RPMI8226 (cell line): ENCODE results near the gene RABL6.
"Not testable (repeated sequence)": the region's sequence is repeated elsewhere in the genome, so short reads cannot be mapped to it uniquely, and the experiment has no call there.

ENCODE experiments used
- DNase-seq: peaks from one replicate; pipeline ENCODE4 v3.0.0-alpha.2; 2015

RABL6 gene

DNA sequence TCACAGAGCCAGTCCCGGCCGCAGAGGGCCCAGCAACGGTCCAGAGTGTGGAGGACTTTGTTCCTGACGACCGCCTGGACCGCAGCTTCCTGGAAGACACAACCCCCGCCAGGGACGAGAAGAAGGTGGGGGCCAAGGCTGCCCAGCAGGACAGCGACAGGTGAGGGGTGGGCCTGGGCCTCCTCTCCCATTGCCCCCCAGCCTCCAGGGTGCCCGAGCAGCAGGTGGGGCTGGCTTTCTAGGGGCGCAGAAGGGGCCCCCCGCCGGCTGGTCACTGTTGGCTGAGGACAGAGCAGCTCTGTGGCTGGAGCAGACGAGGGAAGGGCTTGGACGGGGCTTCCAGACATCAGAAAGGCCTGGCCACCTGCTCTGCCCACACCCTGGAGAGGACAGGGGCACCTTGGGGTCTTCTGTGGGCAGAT is 30.1 kb downstream of the RABL6 start:
- DNase-seq = not testable (repeated sequence)

DNA sequence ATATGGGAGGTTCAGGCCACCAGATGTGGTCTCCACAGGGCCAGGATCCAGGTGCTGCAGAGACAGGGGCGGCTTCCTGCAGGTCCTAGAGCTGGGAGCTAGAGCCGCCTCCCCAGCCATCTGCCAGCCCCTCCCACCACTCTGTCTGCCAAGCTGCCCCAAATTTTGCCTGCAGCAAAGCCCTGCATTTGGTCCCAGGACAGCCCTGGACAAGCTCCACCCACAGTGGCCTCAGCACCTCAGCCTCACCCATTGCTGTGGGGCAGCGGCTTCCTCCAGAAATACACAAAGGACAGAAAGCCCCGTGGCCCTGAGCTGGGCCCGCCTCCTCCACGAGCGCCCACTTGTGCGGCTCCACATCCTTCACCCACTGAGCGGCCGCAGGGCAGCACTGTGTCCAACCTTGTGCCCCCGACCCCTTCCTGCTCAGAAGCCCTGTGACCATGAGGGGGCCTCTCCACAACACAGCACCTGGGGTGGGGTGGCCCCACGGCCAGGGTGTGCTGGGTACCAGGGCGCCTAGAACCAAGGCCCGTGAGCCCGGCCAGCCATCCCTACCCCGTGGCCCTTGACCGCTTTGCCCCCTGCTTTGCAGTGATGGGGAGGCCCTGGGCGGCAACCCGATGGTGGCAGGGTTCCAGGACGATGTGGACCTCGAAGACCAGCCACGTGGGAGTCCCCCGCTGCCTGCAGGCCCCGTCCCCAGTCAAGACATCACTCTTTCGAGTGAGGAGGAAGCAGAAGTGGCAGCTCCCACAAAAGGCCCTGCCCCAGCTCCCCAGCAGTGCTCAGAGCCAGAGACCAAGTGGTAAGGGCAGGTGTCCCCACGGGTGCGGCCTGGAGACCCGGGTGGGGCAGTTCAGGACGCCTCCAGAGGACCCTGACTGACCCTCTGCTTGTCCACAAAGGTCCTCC is 30.8 kb downstream of the RABL6 start:
- no peak for DNase-seq

GRCh38 chr9:136839229-136840139 is 31.7 kb downstream of the RABL6 start:
- DNase-seq = no peak

- no peak for DNase-seq
Measured at GRCh38 chr9:136840140-136840876, 32.6 kb downstream of the RABL6 start.

DNA sequence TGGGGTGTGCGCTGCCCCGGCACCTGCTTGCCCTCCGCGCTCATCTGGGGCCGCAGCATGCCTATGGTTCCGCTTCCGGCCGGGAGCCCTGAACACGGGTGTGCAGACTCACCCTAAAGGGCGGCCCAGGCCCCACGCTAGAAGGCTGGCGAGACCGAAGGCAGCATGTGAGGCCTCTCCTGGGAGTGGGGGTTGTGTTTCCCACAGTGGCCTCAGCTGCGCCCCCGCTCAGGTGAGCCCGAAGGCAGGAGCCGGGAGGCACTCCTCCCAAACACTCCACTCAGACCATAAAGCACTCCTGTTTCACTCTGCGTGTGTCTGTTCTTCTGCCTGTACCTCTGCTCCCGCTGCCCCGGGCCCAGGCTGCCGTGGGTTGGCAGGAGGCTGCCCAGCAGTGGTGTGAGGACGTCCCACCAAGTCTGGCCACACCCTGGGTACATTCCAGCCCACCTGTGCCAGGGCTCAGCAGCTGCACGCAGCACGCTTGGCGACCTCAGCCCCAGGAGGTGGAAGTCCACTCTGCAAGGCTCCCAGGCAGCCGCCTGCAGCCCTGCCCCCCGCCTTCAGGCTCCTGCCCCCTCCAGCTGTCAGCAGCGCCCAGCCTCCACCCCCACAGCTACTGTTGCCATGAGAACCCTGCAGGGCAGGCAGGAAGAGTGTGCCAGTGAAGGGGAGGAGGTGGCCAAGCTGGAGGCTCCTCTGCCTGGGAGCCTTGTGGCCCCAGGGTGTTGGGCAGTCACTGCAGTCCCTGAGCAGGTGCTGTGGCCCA is 33.3 kb downstream of the RABL6 start:
- DNase-seq = peak; percentile 93

DNA sequence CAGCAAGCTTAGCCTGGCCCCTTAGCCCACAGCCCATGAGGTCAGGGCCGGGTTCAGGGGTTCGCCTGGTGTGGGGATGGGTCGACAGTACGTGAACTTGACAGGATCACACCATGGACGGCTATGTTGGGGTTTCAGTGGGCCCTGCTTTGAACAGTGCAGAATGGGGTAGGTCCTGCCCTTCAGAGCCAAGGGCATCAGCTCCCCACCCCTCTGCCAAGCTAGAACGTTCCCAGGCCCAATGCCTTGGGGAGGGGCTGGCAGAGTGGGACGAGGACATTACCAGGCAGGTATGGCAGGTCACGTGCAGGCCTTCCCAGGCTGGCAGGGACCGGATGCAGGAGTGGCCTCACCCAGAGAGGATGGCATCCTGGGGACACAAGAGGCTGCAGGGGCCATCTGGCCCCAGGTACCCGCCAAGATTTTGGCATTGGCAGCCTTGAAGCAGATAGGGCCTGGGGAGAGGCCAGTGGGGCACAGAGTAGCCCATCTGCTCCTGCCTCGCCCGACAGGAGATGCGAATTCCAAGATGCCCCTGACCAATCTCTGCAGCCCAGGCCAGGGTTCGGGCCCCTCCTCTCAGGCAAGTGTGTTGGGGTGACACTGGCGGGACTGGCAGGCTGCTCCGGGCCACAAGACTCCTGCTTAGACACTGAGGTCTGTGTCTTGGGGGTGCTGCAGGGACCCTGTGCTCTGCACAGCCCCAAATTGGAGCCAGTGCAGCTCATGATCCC is 34.1 kb downstream of the RABL6 start:
- not testable (repeated sequence) for DNase-seq

DNA sequence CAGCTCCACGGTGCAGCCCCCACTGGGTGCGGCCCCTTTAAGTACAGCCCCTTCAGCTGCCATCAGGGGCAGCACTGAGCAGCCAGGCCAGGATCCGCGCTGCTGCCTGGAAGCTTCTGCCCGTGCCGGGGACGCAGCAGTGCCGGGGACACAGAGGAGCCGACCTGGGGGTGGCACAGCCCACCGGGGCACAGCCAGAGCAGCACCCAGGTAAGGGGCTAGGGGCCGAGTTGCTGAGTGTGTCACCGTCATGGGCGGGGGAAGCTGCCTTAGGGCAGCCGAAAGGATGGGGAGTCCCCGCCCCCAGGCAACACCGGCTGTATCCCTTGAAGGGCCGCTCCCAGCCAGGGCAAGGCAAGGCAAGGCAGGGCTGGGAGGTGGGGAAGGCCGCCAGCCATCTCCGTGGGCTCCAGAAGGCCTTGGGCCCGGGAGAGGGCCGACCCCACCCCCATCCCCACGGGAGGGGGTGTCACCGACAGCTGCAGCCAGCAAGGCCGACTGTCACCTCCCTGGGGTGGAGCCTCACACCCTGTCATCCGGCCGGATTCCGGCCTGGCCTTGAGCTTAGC is 34.7 kb downstream of the RABL6 start, which contains the start of gene AJM1:
Gene AJM1 (plus strand): TSS at position 99 of the 569 bp plus-strand sequence. CDS start 1,937 bp downstream, outside the sequence.
- DNase-seq = peak; percentile 90

DNA sequence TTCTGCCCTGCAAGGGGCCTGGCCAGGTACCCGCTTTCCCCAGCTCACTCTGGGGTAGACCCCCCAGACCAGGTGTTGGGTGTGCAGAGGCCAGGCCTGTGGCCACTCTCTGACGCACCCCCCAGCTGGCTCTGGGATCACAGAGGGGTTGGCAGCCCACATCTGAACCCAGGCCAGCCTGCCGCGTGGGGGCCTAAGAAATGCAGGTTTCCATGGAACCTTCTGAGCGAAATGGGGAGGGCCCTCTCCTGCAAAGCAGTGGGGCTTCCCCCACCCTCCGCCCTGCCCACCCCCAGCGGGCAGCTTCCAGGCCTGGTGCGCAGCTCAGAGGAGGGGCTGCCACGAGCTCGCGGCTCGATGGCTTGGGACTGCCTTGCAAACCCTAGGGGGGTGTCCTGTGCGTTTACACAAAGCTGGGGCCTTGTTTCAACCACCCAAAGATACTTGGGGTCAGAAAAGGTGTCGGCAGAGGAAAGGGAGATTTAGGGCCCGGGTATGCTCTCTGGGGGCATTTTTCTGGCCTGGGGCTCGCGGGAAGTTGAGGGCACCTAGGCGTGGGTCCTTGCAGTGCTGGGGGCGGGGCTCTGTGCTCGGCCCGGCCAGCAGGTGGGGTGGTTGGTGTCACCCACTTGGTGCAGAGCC is 35.5 kb downstream of the RABL6 start:
- peak; percentile 40 for DNase-seq

- DNase-seq = peak; percentile 59
Measured at GRCh38 chr9:136843801-136844740, 36.3 kb downstream of the RABL6 start.

GRCh38 chr9:136844761-136845464 is 37.2 kb downstream of the RABL6 start:
- no peak for DNase-seq

DNA sequence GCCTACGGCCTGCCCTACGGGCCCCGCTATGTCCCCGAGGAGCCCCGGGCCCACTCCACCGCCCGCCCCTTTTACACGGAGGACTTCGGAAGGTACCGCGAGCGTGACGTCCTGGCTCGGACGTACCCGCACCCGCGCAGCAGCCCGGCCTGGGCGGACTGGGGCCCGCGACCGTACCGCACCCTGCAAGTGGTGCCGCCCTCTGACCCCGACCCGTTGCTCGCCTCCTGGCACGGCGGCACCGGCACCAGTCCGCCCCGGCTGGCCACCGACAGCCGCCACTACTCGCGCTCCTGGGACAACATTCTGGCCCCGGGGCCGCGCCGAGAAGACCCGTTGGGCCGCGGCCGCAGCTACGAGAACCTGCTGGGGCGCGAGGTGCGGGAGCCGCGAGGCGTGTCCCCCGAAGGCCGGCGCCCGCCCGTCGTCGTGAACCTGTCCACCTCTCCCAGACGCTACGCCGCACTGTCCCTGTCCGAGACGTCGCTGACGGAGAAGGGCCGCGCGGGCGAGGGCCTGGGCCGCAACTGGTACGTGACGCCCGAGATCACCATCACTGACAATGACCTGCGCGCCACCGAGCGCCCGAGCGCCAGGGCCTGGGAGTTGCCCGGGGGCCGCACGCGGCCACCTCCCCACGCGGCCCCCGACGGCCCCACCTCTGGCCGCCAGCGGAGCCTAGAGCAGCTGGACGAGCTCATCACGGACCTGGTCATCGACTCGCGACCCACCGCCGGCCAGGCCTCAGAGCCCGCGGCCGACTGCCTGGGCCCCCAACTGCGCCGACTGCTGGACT is 37.9 kb downstream of the RABL6 start:
- DNase-seq = no peak

- DNase-seq = no peak
Measured at GRCh38 chr9:136846376-136847087, 38.8 kb downstream of the RABL6 start.

DNA sequence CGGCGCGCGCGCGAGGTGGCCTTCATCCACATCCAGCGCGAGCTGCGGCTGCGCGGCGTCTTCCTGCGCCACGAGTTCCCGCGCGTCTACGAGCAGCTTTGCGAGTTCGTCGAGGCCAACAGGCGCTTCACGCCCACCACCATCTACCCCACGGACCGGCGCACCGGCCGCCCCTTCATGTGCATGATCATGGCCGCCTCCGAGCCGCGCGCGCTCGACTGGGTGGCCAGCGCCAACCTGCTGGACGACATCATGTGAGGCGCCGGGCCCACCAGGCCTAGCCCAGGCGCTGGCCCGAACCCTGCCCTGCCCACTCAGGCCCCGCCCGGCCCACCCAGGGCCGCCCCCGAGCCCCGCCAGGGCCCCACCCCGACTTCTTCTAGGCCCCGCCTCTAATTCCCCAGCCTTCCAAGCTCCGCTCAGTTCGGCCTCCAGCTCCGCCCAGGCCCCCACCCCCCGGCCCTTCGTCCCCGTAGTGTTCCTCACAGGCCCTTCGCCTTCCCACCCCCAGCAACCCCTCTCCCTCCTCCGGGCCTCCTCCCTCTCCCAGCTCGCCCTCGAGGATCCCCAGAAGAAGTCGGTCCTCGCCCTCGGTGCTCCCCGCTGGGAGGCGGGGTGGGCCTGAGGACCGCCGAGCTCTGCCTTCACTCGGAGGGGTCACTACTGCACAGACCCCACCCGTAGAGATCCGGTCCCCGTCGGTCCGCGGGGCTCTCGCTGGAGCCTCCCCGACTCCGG is 39.5 kb downstream of the RABL6 start:
- DNase-seq = peak; percentile 50

DNA sequence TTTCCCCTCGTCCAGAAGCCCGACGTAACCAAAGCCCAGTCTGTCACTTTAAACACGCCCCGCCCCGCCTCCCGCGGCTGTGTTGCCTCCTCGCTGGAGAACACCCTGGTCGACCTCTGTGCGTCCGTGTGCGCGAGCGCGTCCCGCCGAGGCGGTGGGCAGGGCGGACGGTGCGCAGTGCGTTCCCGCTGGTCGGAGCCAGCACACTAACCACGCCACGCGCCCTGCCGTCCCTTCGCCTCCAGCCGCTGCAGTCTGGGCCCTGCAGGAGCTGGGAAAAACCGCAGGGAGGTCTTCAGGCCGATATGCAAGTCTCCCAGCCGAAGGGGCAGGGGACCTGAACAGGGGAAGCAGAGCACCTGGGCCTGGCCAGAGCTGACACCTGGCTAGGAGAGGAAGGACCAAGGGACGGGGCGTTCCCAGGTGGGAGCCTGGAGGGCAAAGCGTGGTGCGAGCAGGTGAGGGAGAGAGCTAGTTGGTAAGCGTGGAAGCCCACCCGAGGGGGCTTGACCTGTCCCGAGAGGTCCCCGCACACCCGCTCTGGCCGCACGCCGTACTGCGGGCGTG is 40.2 kb downstream of the RABL6 start:
- DNase-seq = peak; percentile 96

DNA sequence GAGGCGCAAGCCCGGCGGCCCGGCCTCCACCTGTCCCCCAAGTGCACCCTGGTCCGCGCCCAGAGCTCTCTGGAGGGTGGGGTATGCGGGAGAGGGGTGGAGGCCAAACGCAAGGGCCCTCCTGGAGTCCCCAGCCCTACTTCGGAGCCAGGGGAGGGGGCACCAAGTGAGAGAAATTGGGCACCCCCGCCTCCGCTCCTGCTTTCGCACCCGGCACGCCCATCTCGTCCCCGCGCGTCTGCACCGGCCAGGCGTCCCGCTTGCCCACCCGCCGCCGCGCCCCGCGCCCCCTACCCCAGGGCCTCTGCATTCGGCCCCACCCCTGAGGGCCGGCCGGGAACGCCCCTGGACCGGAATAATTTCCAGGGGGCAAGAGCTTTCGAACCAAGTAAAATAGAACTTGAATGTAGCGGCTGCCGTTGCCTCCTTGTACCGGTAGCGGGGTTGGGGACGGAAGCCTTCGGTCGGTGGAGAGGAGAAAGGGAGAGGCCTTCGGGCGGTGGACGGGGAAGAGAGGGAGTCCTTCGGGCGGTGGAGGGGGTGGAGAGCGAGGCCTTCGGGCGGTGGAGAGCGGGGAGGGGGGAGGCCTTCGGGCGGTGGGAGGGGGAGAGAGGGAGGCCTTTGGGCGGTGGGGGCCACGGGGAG is 40.8 kb downstream of the RABL6 start:
- DNase-seq = peak; percentile 68
